Astrocyte (in vitro differentiated cells and primary cell): ENCODE data around the gene OR10X1. TPM values are rescaled to one million over a fixed set of nuclear protein-coding genes. Genes with fewer than 3 reads are reported as not detected.

ENCODE experiments used
- DNase-seq: peaks from one replicate; pipeline ENCODE4 v3.0.0-alpha.2; 2010; ENCODE audit warnings: low read depth
- FAIRE-seq: peaks from 2 replicates; lab custom pipeline; 2011; peaks lifted over from hg19 to GRCh38; lab: Jason Lieb, UNC
- H2AFZ ChIP-seq: 2 replicates; pipeline ENCODE4 v1.6.0; 2012; ENCODE audit warnings: low read depth, low read length, inconsistent platforms
- H3K27ac ChIP-seq: 2 replicates; pipeline ENCODE4 v1.5.1; 2011; ENCODE audit warnings: low read depth, low read length, inconsistent platforms
- H3K27me3 ChIP-seq: 2 replicates; pipeline ENCODE4 v1.6.0; 2011; ENCODE audit warnings: low read length, inconsistent platforms; ENCODE audit not compliant: insufficient read depth
- H3K36me3 ChIP-seq: 2 replicates; pipeline ENCODE4 v1.5.1; 2011; ENCODE audit warnings: low read length, inconsistent platforms; ENCODE audit not compliant: insufficient read depth
- H3K4me1 ChIP-seq: 2 replicates; pipeline ENCODE4 v1.5.1; 2011; ENCODE audit warnings: low read length, inconsistent platforms; ENCODE audit not compliant: insufficient read depth
- H3K4me2 ChIP-seq: 2 replicates; pipeline ENCODE4 v1.6.0; 2012; ENCODE audit warnings: low read length, inconsistent platforms
- H3K4me3 ChIP-seq: 2 replicates; pipeline ENCODE4 v1.5.1; 2011; ENCODE audit warnings: low read depth, mild to moderate bottlenecking, low read length, inconsistent platforms; ENCODE audit not compliant: insufficient read depth
- H3K79me2 ChIP-seq: 2 replicates; pipeline ENCODE4 v1.6.0; 2012; ENCODE audit warnings: mild to moderate bottlenecking, low read length, inconsistent platforms; ENCODE audit not compliant: insufficient read depth
- H3K9ac ChIP-seq: 2 replicates; pipeline ENCODE4 v1.6.0; 2012; ENCODE audit warnings: mild to moderate bottlenecking, low read length, inconsistent platforms
- H3K9me3 ChIP-seq: 2 replicates; pipeline ENCODE4 v1.5.1; 2012; ENCODE audit warnings: low read depth, mild to moderate bottlenecking, low read length, inconsistent platforms; ENCODE audit not compliant: insufficient read depth
- H4K20me1 ChIP-seq: 2 replicates; pipeline ENCODE4 v1.6.0; 2012; ENCODE audit warnings: low read length, inconsistent platforms; ENCODE audit not compliant: insufficient read depth
- H3K27ac Mint-ChIP-seq: one replicate; pipeline ENCODE4 v1.8.0; 2021; ENCODE audit warnings: mild to moderate bottlenecking, mixed read lengths; ENCODE audit not compliant: unreplicated experiment
- H3K27me3 Mint-ChIP-seq: one replicate; pipeline ENCODE4 v1.8.0; 2021; ENCODE audit warnings: low read depth, mixed read lengths; ENCODE audit not compliant: unreplicated experiment
- H3K36me3 Mint-ChIP-seq: one replicate; pipeline ENCODE4 v1.8.0; 2021; ENCODE audit warnings: low read depth, mixed read lengths; ENCODE audit not compliant: unreplicated experiment
- H3K4me1 Mint-ChIP-seq: one replicate; pipeline ENCODE4 v1.8.0; 2021; ENCODE audit warnings: low read depth, mixed read lengths; ENCODE audit not compliant: unreplicated experiment
- H3K4me3 Mint-ChIP-seq: one replicate; pipeline ENCODE4 v1.8.0; 2021; ENCODE audit warnings: mild to moderate bottlenecking, moderate library complexity, mixed read lengths; ENCODE audit not compliant: unreplicated experiment
- H3K9me3 Mint-ChIP-seq: one replicate; pipeline ENCODE4 v1.8.0; 2021; ENCODE audit warnings: mild to moderate bottlenecking, mixed read lengths; ENCODE audit not compliant: unreplicated experiment
- EZH2 ChIP-seq: IDR thresholded peaks from 2 replicates; pipeline ENCODE4 v1.6.1; 2012; ENCODE audit warnings: mild to moderate bottlenecking, low read length, inconsistent platforms; ENCODE audit not compliant: insufficient read depth
- total RNA-seq: library from RNA; stranded (reverse); gene quantifications from 2 replicates; pipeline ENCODE4 v1.2.1, GENCODE V29; 2021
- TF ChIP-seq, protein P1 (sequence below): IDR thresholded peaks from 2 replicates; pipeline ENCODE4 v1.5.1; 2011; ENCODE audit warnings: low read depth, mild to moderate bottlenecking, inconsistent platforms, low read length, moderate library complexity; ENCODE audit not compliant: insufficient read depth

OR10X1 gene
- total RNA-seq, 1 donor from 2014 or later = not detected

DNA sequence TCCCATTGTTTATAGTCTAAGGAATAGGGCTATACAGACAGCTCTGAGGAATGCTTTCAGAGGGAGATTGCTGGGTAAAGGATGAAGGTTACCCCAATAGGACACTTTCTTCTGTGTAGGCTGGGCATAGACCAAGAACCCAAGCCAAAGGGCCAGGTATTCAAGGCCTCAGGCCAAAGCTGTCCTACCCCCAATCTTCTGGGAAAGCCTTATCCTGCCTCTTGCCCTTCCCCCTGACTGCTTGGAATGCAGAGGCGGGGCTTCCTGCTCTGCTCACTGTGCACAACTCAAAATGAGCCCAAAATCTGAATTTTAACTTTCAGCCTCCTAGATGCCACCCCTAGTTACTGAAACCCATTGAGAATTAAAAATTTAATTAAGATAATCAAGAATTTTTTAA, 27.6 kb upstream of the OR10X1 start:
- Mint-ChIP-seq H3K27me3 (peaks cover under 1% of the 10 kb centered on the region), H3K4me3 (no peak overlapping the region), H3K9me3 (no peaks in the 10 kb centered on the region), H3K27ac (no peak overlapping the region), H3K4me1 (no peaks in the 10 kb centered on the region), H3K36me3 (no peaks in the 10 kb centered on the region)
- no peaks in the 10 kb centered on the region for H4K20me1 ChIP-seq
- H3K27me3 ChIP-seq = no peaks in the 10 kb centered on the region
- no peak overlapping the region for H3K4me3 ChIP-seq
- TF ChIP-seq, protein P1, sequence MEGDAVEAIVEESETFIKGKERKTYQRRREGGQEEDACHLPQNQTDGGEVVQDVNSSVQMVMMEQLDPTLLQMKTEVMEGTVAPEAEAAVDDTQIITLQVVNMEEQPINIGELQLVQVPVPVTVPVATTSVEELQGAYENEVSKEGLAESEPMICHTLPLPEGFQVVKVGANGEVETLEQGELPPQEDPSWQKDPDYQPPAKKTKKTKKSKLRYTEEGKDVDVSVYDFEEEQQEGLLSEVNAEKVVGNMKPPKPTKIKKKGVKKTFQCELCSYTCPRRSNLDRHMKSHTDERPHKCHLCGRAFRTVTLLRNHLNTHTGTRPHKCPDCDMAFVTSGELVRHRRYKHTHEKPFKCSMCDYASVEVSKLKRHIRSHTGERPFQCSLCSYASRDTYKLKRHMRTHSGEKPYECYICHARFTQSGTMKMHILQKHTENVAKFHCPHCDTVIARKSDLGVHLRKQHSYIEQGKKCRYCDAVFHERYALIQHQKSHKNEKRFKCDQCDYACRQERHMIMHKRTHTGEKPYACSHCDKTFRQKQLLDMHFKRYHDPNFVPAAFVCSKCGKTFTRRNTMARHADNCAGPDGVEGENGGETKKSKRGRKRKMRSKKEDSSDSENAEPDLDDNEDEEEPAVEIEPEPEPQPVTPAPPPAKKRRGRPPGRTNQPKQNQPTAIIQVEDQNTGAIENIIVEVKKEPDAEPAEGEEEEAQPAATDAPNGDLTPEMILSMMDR = no peak
- TF ChIP-seq EZH2 = no peak
- H3K36me3 ChIP-seq = no peaks in the 10 kb centered on the region
- no peaks in the 10 kb centered on the region for H3K4me1 ChIP-seq
- no peak overlapping the region for H3K9ac ChIP-seq
- no peak overlapping the region for H3K4me2 ChIP-seq
- DNase-seq (no peak), FAIRE-seq (no peak)
- H3K27ac ChIP-seq = no peak overlapping the region
- no peaks in the 10 kb centered on the region for H3K79me2 ChIP-seq
- H2AFZ ChIP-seq = no peak overlapping the region
- no peaks in the 10 kb centered on the region for H3K9me3 ChIP-seq

DNA sequence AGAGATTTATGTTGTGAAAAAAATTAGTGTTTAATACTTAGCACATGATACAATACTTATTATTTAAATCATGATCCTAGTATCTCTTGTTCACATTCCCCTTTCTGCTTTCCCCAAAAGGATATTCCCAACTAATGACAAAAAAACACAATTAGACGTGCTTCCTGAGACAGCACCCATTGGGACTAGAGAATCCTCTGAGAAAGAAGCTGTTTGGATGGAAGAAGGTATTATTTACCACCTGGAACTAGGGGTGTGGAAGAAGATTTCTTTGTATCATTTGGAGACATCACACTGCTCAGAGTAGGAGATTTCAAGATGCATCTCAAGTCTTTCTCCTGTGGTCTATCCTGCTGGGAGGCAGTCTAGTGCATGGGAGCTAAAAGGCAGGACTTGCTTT, 25.3 kb upstream of the OR10X1 start, which contains the start of gene OR10Z1:
TSS of gene OR10Z1 (plus strand) at position 301 of the 400 bp plus-strand sequence. CDS start 1,171 bp downstream, outside the sequence.
- Mint-ChIP-seq H3K36me3 (no peaks in the 10 kb centered on the region), H3K9me3 (no peaks in the 10 kb centered on the region), H3K4me3 (no peak within 1 kb of the TSS), H3K4me1 (no peaks in the 10 kb centered on the region), H3K27ac (no peak within 1 kb of the TSS), H3K27me3 (no peaks in the 10 kb centered on the region)
- H4K20me1 ChIP-seq = no peaks in the 10 kb centered on the region
- TF ChIP-seq EZH2 = no peak
- TF ChIP-seq, protein P1 = no peak
- no peaks in the 10 kb centered on the region for H3K4me1 ChIP-seq
- H3K4me2 ChIP-seq = no peak within 1 kb of the TSS
- H2AFZ ChIP-seq = no peak within 1 kb of the TSS
- H3K9ac ChIP-seq = no peak within 1 kb of the TSS
- H3K27ac ChIP-seq = no peak within 1 kb of the TSS
- no peaks in the 10 kb centered on the region for H3K36me3 ChIP-seq
- H3K27me3 ChIP-seq = no peaks in the 10 kb centered on the region
- H3K79me2 ChIP-seq = no peaks in the 10 kb centered on the region
- no peak for FAIRE-seq
- no peak within 1 kb of the TSS for H3K4me3 ChIP-seq
- no peaks in the 10 kb centered on the region for H3K9me3 ChIP-seq
- no peak for DNase-seq

DNA sequence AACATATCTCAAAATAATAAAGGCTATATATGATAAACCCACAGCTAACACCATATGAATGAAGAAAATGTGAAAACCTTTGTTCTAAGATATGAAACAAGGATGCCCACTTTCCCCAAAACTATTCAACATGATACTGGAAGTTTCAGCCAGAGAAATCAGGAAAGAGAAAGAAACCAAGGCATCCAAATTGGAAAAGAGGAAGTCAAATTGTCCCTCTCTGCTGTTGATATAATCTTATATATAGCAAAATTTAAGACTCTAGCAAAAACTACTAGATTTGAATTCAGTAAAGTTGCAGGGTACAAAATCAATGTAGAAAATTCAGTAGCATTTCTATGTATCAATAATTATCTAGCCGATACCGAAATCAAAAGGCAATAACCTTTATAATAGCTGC, 21.0 kb upstream of the OR10X1 start:
- H3K4me2 ChIP-seq = no peak overlapping the region
- TF ChIP-seq EZH2 = no peak
- TF ChIP-seq, protein P1 = no peak
- H3K4me3 ChIP-seq = no peak overlapping the region
- H3K9me3 ChIP-seq = peaks cover 3% of the 10 kb centered on the region
- no peaks in the 10 kb centered on the region for H4K20me1 ChIP-seq
- no peaks in the 10 kb centered on the region for H3K79me2 ChIP-seq
- no peak overlapping the region for H3K9ac ChIP-seq
- H3K4me1 ChIP-seq = no peaks in the 10 kb centered on the region
- DNase-seq = no peak
- peaks cover 4% of the 10 kb centered on the region for H3K9me3 Mint-ChIP-seq
- H2AFZ ChIP-seq = no peak overlapping the region
- H3K36me3 ChIP-seq = no peaks in the 10 kb centered on the region
- no peaks in the 10 kb centered on the region for H3K4me1 Mint-ChIP-seq
- no peak for FAIRE-seq
- no peaks in the 10 kb centered on the region for H3K27me3 ChIP-seq
- H3K36me3 Mint-ChIP-seq = peaks cover 2% of the 10 kb centered on the region
- no peak overlapping the region for H3K27ac Mint-ChIP-seq
- H3K27me3 Mint-ChIP-seq = no peaks in the 10 kb centered on the region
- no peak overlapping the region for H3K27ac ChIP-seq
- H3K4me3 Mint-ChIP-seq = no peak overlapping the region
